Measurements from ENCODE around the gene CLTB.

Gene CLTB

DNA sequence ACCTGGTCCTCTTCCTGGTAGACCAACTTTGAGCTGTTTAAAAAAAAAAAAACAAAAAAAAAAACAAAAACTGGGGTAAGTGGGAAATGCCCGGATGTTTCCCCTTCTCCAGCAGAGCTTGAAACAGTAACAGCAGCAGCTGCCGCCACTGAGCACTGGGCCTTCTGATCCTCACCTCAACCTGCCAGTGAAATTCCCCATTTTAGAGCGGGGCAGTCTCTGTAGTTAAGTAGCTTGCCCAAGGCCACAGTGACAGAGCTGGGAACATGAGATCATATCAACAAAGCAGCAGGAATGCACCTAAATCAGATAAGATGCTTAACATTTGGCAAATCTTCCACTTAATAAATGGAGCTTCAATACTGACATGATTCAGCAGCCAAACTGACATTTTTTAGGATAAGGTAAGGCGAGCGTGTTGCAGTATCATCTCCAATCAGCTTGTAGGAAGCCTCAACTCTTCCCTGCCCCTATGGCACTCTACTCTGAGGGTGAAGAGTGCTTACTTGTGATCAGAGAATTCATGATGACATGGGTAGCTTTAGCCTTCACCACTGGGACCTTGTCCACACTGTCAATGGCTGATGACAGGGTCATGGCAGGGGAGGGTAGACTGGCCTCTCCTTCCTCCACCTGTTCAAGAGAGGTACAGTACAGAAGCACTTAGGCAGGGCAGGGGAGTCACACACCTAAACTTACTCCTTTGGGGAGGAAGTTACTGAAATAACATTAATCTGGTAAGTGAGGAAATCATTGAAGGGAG lies 64.0 kb downstream of the CLTB start:
- no peak for DNase-seq (ENCODE audit: low read depth)

DNA sequence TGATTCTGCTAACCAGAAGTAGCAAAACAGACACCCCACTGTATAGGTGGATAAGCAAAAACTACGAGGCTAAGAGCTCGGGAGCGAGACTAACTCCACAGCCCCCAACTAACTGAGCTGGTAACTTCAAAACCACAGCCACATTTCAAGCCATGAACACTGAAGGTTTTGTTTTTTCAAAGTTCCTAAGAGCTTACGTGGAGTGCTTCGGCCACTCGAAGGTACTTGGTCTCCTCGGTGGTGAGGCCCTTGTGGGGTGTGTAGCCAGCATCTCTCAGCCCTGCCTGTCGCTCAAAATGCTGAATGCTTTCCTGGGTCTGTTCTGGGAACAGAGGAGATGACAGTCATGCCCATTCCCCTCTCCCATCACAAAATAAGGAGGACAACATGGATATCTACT lies 65.9 kb downstream of the CLTB start:
- no peak for DNase-seq (ENCODE audit: low read depth)

DNA sequence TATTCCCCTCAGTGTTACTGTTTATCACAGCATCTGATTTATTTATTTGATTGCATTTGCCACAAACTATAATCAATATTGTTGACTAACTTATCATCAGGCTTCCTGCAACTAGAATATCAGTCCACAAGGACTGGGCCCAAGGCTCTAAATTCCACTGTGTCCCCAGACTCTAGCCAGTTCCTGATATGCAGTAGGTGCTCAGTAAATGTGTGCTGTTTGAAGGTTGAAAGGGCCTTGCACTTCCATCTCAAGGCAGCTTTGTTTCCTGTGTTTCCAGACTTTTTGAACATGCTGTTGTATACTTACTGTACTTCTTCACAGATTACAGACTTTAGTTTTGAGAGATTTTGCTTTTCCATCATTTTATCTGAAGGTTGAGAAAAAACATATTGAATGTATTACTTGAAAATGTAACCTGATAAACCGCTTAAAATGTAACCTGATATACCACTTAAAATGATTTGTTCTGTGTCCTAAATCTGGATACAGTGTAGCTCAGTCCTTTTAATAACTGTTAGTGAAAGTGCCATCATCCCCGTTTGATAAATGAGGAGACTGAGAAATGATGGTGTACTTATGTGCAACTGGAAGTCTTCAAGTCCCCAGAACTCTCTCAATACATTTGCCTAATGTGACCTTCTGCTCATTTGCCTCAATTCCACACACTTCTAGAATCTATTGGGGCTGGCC lies 73.4 kb downstream of the CLTB start:
- DNase-seq (ENCODE audit: low read depth) = no peak
